K562 (cell line): Measurements from ENCODE around the gene PPIH. TPM values are rescaled to one million over a fixed set of nuclear protein-coding genes. Genes with fewer than 3 reads are reported as not detected.
A peak's percentile ranks its signal among the peaks of the same experiment; 100 is the strongest.
"Not testable (repeated sequence)": the region's sequence is repeated elsewhere in the genome, so short reads cannot be mapped to it uniquely, and the experiment has no call there.

ENCODE experiments used
- ATAC-seq: fragments of 200-7000 bp; cut with Tn5 transposase; 3 replicates; pipeline ENCODE4 v1.9.1; 2020; ENCODE audit warnings: moderate library complexity
- BruUV-seq: library from RNA; stranded (reverse); fragments of 400-500 nt; replicated peaks from 2 replicates; lab custom pipeline; 2021; lab: Mats Ljungman, UMichigan
- CTCF ChIA-PET: fragments of 300-600 bp; formaldehyde crosslinking; extraction: SDS; loops from one replicate; lab custom pipeline; 2021; ENCODE audit warnings: low intra/inter-chr PET ratio; lab: Yijun Ruan, JAX
- POLR2A ChIA-PET: fragments of 300-600, 350-650 bp; sonication (Branson Sonifier 250); formaldehyde crosslinking; extraction: SDS; loops from one replicate; lab custom pipeline; 2021; ENCODE audit warnings: antibody characterized with exemption, inconsistent platforms; lab: Yijun Ruan, JAX
- DNase-seq, 4 experiments: peaks; one replicate each; pipeline versions ENCODE4 v3.0.0 to v3.0.0-alpha.2; 2011 to 2018; ENCODE audit warnings: low spot score in 3 of 4, mixed read lengths in 3 of 4; ENCODE audit errors: extremely low read depth in 1 of 4
- FAIRE-seq: peaks from 2 replicates; lab custom pipeline; 2011; peaks lifted over from hg19 to GRCh38; lab: Jason Lieb, UNC
- H2AFZ ChIP-seq: 2 replicates; pipeline ENCODE4 v1.6.0; 2011; ENCODE audit warnings: low read depth, low read length, control low read depth, inconsistent platforms
- H3K27ac ChIP-seq: fragments of 200-600 bp; 3 replicates; pipeline ENCODE4 v1.8.0; 2011; ENCODE audit warnings: low read depth, mild to moderate bottlenecking, control low read depth, inconsistent platforms, low read length, moderate library complexity, mixed read lengths; ENCODE audit errors: extremely low read depth
- H3K27me3 ChIP-seq, 2 experiments: fragments of 300-600 bp in 1 of 2; 2 replicates in 1 of 2; 3 replicates in 1 of 2; pipeline versions ENCODE4 v1.6.0 to v1.8.0; 2011; ENCODE audit warnings: inconsistent platforms in 2 of 2, low read length in 2 of 2, mild to moderate bottlenecking in 1 of 2, mixed read lengths in 1 of 2, moderate library complexity in 1 of 2; ENCODE audit not compliant: control insufficient read depth in 2 of 2, insufficient read depth in 2 of 2
- H3K36me3 ChIP-seq: fragments of 300-600 bp; 3 replicates; pipeline ENCODE4 v1.8.0; 2011; ENCODE audit warnings: mild to moderate bottlenecking, low read length, inconsistent platforms; ENCODE audit not compliant: control insufficient read depth, insufficient read depth
- H3K4me1 ChIP-seq, 2 experiments: fragments of 200-600 bp in 1 of 2; replicated peaks in 1 of 2; 2 replicates in 1 of 2; 3 replicates in 1 of 2; pipeline versions ENCODE4 v1.5.1 to v1.8.0; 2011; ENCODE audit warnings: inconsistent platforms in 2 of 2, low read length in 2 of 2, mild to moderate bottlenecking in 1 of 2, mixed read lengths in 1 of 2, moderate library complexity in 1 of 2; ENCODE audit not compliant: control insufficient read depth in 2 of 2, insufficient read depth in 2 of 2
- H3K4me2 ChIP-seq: 2 replicates; pipeline ENCODE4 v1.6.1; 2011; ENCODE audit warnings: low read length, control low read depth, inconsistent platforms, mixed read lengths; ENCODE audit not compliant: insufficient read depth
- H3K4me3 ChIP-seq: fragments of 200-600 bp; sonication (generic), shearing (Covaris generic); 2 replicates; pipeline ENCODE4 v1.5.1; 2016; ENCODE audit warnings: control low read depth, inconsistent platforms
- H3K79me2 ChIP-seq: fragments of 200-600 bp; 3 replicates; pipeline ENCODE4 v1.8.0; 2011; ENCODE audit warnings: low read length, inconsistent platforms; ENCODE audit not compliant: control insufficient read depth, insufficient read depth
- H3K9ac ChIP-seq, 2 experiments: 2 replicates each; pipeline versions ENCODE4 v1.6.0 to v1.6.1; 2011; ENCODE audit warnings: low read depth in 2 of 2, low read length in 2 of 2, control low read depth in 1 of 2, inconsistent platforms in 1 of 2, mild to moderate bottlenecking in 1 of 2, mixed read lengths in 1 of 2; ENCODE audit not compliant: insufficient read depth in 1 of 2
- H3K9me1 ChIP-seq: one replicate; pipeline ENCODE4 v1.6.0; 2011; ENCODE audit warnings: inconsistent platforms, mild to moderate bottlenecking, low read length, moderate library complexity; ENCODE audit not compliant: control insufficient read depth, insufficient read depth
- H3K9me3 ChIP-seq: replicated peaks from 2 replicates; pipeline ENCODE4 v1.5.1; 2011; ENCODE audit warnings: low read depth, low read length, inconsistent platforms; ENCODE audit not compliant: control insufficient read depth, insufficient read depth
- H4K20me1 ChIP-seq: replicated peaks from 2 replicates; pipeline ENCODE4 v1.6.1; 2011; ENCODE audit warnings: low read length, inconsistent platforms, mixed read lengths; ENCODE audit not compliant: control insufficient read depth, insufficient read depth
- NFE2 ChIP-seq: IDR thresholded peaks from 2 replicates; pipeline ENCODE4 v1.6.1; 2014; ENCODE audit warnings: antibody characterized with exemption, low read depth
- ZNF507 ChIP-seq: conservative IDR thresholded peaks from 2 replicates; pipeline ENCODE4 v1.6.1; 2017; ENCODE audit warnings: missing genetic modification characterization, missing compliant biosample characterization
- WGBS: fragments of 100-300 bp; shearing (Covaris generic); methylation state at CpG from one replicate; pipeline ENCODE4 v1.1.6; 2016; ENCODE audit warnings: low coverage, mixed read lengths; ENCODE audit not compliant: insufficient coverage; ENCODE audit errors: missing lambda C conversion rate; 5-methylcytosine and 5-hydroxymethylcytosine counted together
- in situ Hi-C: fragments of 300-500 bp; cut with MboI; formaldehyde crosslinking; loops from 4 replicates; pipeline ENCODE4 v1.15.0; 2018; ENCODE audit warnings: inconsistent platforms, mixed read lengths
- intact Hi-C: fragments of 100-400 bp; cut with micrococcal nuclease; formaldehyde crosslinking; loops from 2 replicates; pipeline ENCODE4 v1.14.2; 2022
- polyA plus RNA-seq, 8 experiments: library from polyadenylated mRNA; depleted of rRNA in 4 of 8; stranded (reverse) in 5 of 8; unstranded in 3 of 8; fragments of >200 nt; fragmentation: Nextera tagmentation in 2 of 8; fragmentation: Illumina TruSeq in 1 of 8; extraction: Ambion mirVana in 2 of 8; extraction: Trizol in 1 of 8; gene quantifications; 2 replicates each; pipeline versions ENCODE4 v1.2.1 to v1.2.3, GENCODE V29; 2011 to 2014; ENCODE audit warnings: inconsistent platforms in 1 of 8, missing spikeins in 1 of 8
- total RNA-seq, 7 experiments: library from RNA; depleted of rRNA in 6 of 7; stranded (reverse); fragments of >200 nt in 6 of 7; fragmentation: Illumina TruSeq in 2 of 7; extraction: Trizol in 2 of 7; gene quantifications; 2 replicates each; pipeline versions ENCODE4 v1.2.1 to v1.2.3, GENCODE V29; 2011 to 2021; ENCODE audit warnings: low replicate concordance in 1 of 7
- TF ChIP-seq, protein P1 (sequence below): IDR thresholded peaks from 2 replicates; pipeline ENCODE4 v1.6.1; 2014; ENCODE audit warnings: antibody characterized with exemption

PPIH gene
- total and polyA plus RNA-seq, 9 of the 15 experiments (the other 6 are each of a cell fraction or from before 2014, with no cell fraction given) = 197 to 470 (median 277) TPM

DNA sequence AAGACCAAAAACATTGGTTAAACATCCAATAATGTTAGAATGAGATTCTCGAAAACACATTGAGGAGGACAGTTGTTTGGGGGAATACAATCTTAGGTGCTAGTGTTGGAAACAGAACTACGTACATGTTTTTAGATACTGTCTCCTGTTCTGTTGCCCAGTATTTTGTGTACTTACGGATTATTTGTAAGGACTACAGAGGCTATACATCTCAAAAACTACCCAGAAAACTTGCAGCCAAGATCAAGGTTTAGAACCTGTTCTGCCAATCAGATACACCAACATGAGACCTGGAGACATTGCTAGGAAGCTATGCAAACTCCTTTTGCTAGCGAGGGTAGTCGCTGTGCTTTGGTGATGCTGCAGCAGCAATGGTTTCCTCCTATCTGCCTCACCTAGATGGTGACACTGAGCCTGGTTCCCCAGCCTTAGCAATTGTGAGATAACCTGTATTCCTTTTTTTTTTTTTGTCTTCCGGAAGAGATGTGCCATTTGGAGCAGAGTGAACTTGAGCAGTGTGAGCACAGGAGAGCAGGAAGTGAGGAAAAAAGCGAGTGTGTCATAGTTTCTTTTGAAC lies 45.8 kb downstream of the PPIH start (continued):
- no peak for TF ChIP-seq NFE2

DNA sequence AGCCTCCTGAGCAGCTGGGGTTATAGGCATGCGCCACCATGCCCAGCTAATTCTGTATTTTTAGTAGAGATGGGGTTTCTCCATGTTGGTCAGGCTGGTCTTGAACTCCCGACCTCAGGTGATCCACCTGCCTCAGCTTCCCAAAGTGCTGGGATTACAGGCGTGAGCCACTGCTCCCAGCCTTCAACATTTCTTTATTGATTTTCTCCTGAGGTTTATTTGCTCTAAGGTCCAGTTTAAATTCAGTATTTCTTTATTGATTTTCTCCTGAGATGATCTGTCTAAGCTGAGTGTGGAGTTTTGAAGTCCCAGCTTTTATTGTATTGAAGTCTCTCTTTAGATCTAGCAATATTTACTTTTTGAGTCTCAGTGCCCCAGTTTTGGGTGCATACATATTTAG lies 54.6 kb downstream of the PPIH start:
- peaks cover 58% of the 10 kb centered on the region for H3K36me3 ChIP-seq
- H3K4me2 ChIP-seq, H3K4me1 ChIP-seq, intact Hi-C loops, DNase-seq, H3K9ac ChIP-seq, H3K4me3 ChIP-seq, H3K9me1 ChIP-seq, H3K9me3 ChIP-seq, H3K27me3 ChIP-seq, BruUV-seq, H3K27ac ChIP-seq, in situ Hi-C loops, H2AFZ ChIP-seq, ATAC-seq, FAIRE-seq, H4K20me1 ChIP-seq, CTCF ChIA-PET: not testable (repeated sequence)
- peaks cover 13% of the 10 kb centered on the region; the same call in 2 of the 3 replicates for H3K79me2 ChIP-seq
- 82% methylated on average over 3 of the region's 3 CpGs for WGBS
- POLR2A ChIA-PET = interaction anchor here (1.2 kb wide), 1 partner anchor 12 kb away, joined by 3 read pairs; no protein-coding TSS in a partner anchor

DNA sequence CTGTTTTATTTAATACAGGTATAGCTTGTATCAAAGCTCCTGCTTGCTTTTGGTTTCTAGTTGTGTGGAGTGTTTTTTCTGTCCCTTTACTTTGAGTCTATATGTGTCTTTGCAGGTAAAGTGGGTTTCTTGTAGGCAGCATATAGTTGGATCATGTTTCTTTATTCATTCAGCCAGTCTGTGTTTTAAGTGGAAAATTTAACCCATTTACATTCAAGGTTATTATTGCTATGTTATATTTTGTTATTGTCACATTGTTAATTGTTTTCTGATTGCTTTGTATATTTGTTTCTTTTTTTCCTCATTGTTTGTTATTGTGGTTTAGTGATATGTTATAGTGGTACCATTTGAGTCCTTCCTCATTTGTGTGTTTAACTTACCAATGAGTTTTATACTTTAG lies 55.1 kb downstream of the PPIH start:
- no peak overlapping the region for H3K9ac ChIP-seq
- no peak overlapping the region for H2AFZ ChIP-seq
- BruUV-seq = no TSS peak
- TF ChIP-seq, protein P1, sequence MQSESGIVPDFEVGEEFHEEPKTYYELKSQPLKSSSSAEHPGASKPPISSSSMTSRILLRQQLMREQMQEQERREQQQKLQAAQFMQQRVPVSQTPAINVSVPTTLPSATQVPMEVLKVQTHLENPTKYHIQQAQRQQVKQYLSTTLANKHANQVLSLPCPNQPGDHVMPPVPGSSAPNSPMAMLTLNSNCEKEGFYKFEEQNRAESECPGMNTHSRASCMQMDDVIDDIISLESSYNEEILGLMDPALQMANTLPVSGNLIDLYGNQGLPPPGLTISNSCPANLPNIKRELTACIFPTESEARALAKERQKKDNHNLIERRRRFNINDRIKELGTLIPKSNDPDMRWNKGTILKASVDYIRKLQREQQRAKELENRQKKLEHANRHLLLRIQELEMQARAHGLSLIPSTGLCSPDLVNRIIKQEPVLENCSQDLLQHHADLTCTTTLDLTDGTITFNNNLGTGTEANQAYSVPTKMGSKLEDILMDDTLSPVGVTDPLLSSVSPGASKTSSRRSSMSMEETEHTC = no peak
- peak; percentile 91 for TF ChIP-seq ZNF507
- TF ChIP-seq, all 486 proteins: peak for 1
- in situ Hi-C loops = no loop called here
- no peaks in the 10 kb centered on the region for H4K20me1 ChIP-seq
- POLR2A ChIA-PET = interaction anchor here (1.2 kb wide), 1 partner anchor 11 kb away, joined by 3 read pairs; no protein-coding TSS in a partner anchor
- H3K4me1 ChIP-seq = no peaks in the 10 kb centered on the region
- no peak overlapping the region for H3K4me2 ChIP-seq
- intact Hi-C loops = no loop called here
- CTCF ChIA-PET = no interaction called here
- no peak overlapping the region for H3K4me3 ChIP-seq
- DNase-seq = no peak
- H3K9me3 ChIP-seq = peaks cover 3% of the 10 kb centered on the region; the same call in 1 of the 2 replicates
- peak; percentile 64 for FAIRE-seq
- H3K27me3 ChIP-seq = no peaks in the 10 kb centered on the region
- H3K27ac ChIP-seq = no peak overlapping the region
- ATAC-seq = no peak
- H3K9me1 ChIP-seq = no peaks in the 10 kb centered on the region
- peaks cover 53% of the 10 kb centered on the region for H3K36me3 ChIP-seq
- H3K79me2 ChIP-seq = peaks cover 13% of the 10 kb centered on the region; the same call in 2 of the 3 replicates
